PC-9 (cell line): ENCODE data around the gene MRPL14. TPM values are rescaled to one million over a fixed set of nuclear protein-coding genes. Genes with fewer than 3 reads are reported as not detected.

Experiments
- BruUV-seq: library from RNA; stranded (reverse); fragments of 400-500 nt; replicated peaks from 2 replicates; lab custom pipeline; 2021; lab: Mats Ljungman, UMichigan
- CTCF ChIA-PET: fragments of 300-600 bp; sonication (Branson Sonifier 250); formaldehyde crosslinking; loops from one replicate; lab custom pipeline; 2022; ENCODE audit warnings: antibody characterized with exemption; lab: Charles Lee
- POLR2A ChIA-PET: fragments of 300-600 bp; sonication (Branson Sonifier 250); formaldehyde crosslinking; loops from one replicate; lab custom pipeline; 2022; ENCODE audit warnings: antibody characterized with exemption; ENCODE audit not compliant: unreplicated experiment; lab: Charles Lee
- DNase-seq, 2 experiments: peaks; one replicate each; pipeline versions ENCODE4 v3.0.0 to v3.0.0-alpha.2; 2015 to 2022; ENCODE audit warnings: mixed read lengths in 1 of 2
- H2AFZ ChIP-seq: fragments of 200-600 bp; sonication (generic); 2 replicates; pipeline ENCODE4 v1.8.1; 2017; ENCODE audit warnings: antibody characterized with exemption
- H3F3A ChIP-seq: fragments of 200-600 bp; sonication (generic); 2 replicates; pipeline ENCODE4 v1.8.1; 2017; ENCODE audit warnings: antibody characterized with exemption, mild to moderate bottlenecking, low read depth; ENCODE audit not compliant: insufficient read depth
- H3K27ac ChIP-seq: fragments of 200-600 bp; sonication (generic); 2 replicates; pipeline ENCODE4 v1.6.1; 2016; ENCODE audit warnings: mixed run types
- H3K27me3 ChIP-seq: fragments of 200-600 bp; sonication (generic); 2 replicates; pipeline ENCODE4 v1.6.1; 2016; ENCODE audit warnings: low read depth, mixed run types; ENCODE audit not compliant: insufficient read depth
- H3K36me3 ChIP-seq: fragments of 200-600 bp; sonication (generic); 2 replicates; pipeline ENCODE4 v1.6.1; 2016; ENCODE audit warnings: low read depth, mixed run types
- H3K4me1 ChIP-seq: fragments of 200-600 bp; sonication (generic); replicated peaks from 2 replicates; pipeline ENCODE4 v1.6.1; 2016; ENCODE audit warnings: mixed run types; ENCODE audit not compliant: insufficient read depth
- H3K4me2 ChIP-seq: fragments of 200-600 bp; sonication (generic); 2 replicates; pipeline ENCODE4 v1.6.1; 2017; ENCODE audit warnings: mixed run types
- H3K4me3 ChIP-seq: fragments of 200-600 bp; sonication (generic); 2 replicates; pipeline ENCODE4 v1.6.1; 2016; ENCODE audit warnings: mixed run types
- H3K79me2 ChIP-seq: fragments of 200-600 bp; sonication (generic); 2 replicates; pipeline ENCODE4 v1.6.1; 2017; ENCODE audit warnings: low read depth, mixed run types
- H3K9me2 ChIP-seq: fragments of 200-600 bp; sonication (generic); 2 replicates; pipeline ENCODE4 v1.8.1; 2017; ENCODE audit warnings: mild to moderate bottlenecking; ENCODE audit not compliant: insufficient read depth
- H3K9me3 ChIP-seq: fragments of 200-600 bp; sonication (generic); 2 replicates; pipeline ENCODE4 v1.8.1; 2016; ENCODE audit warnings: low read depth; ENCODE audit not compliant: insufficient read depth
- H4K20me1 ChIP-seq: fragments of 200-600 bp; sonication (generic); 2 replicates; pipeline ENCODE4 v1.8.1; 2017; ENCODE audit not compliant: insufficient read depth
- EZH2 ChIP-seq: fragments of 200-600 bp; sonication (generic); IDR thresholded peaks from 2 replicates; pipeline ENCODE4 v1.8.0; 2017; ENCODE audit warnings: antibody characterized with exemption, low read depth
- intact Hi-C: fragments of 100-400 bp; cut with micrococcal nuclease; formaldehyde crosslinking; loops from one replicate; pipeline ENCODE4 v1.10.0; 2022; ENCODE audit not compliant: unreplicated experiment
- total RNA-seq: library from RNA; stranded (reverse); gene quantifications from 2 replicates; pipeline ENCODE4 v1.2.3, GENCODE V29; 2021
- TF ChIP-seq, protein P1 (sequence below): fragments of 200-600 bp; sonication (generic); conservative IDR thresholded peaks from 2 replicates; pipeline ENCODE4 v1.6.1; 2017; ENCODE audit warnings: mixed run types, antibody characterized with exemption, mild to moderate bottlenecking, moderate library complexity

Gene MRPL14
- total RNA-seq, 1 experiment from 2014 or later: 96.3 TPM

DNA sequence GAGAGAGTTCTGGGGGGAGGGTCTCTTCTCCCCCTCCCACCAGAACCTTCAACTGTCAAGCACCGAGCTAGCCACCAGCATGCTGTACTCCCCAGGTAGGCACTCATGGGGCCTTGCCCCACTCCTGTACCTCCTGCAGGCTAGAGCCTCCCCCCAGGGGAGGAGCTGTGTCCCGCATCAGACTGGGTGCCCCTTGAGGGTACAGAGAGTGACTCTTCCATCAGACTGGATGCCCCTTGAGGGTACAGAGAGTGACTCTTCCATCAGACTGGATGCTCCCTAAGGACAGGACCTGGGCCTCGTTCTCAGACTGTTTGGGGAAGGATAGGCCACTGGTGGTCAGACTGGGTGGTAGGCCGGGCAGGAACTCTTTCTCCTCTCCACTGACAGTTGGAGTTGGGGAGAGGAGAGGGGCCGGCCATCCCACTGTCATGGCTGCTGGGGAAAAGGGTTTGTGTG is 31.5 kb upstream of the MRPL14 start, which contains the start of gene CAPN11:
Gene CAPN11 (plus strand): TSS at position 51 of the 459 bp plus-strand sequence. CDS start 29 bp downstream, at position 80.
- intact Hi-C loops: no loop called here
- ChIA-PET CTCF (interaction anchor here (0.6 kb wide), 1 partner anchor 412 kb away, joined by 3 read pairs; no protein-coding TSS in a partner anchor), POLR2A (no interaction called here)
- no peaks in the 10 kb centered on the region for H3K36me3 ChIP-seq
- no peaks in the 10 kb centered on the region for H3K79me2 ChIP-seq
- no peak within 1 kb of the TSS for H2AFZ ChIP-seq
- H3F3A ChIP-seq: peaks cover 17% of the 10 kb centered on the region
- no peaks in the 10 kb centered on the region for H3K9me3 ChIP-seq
- no peak within 1 kb of the TSS for H3K27ac ChIP-seq
- BruUV-seq: no TSS peak
- no peak for DNase-seq
- no peak within 1 kb of the TSS for H3K4me3 ChIP-seq
- H3K4me2 ChIP-seq: no peak within 1 kb of the TSS
- no peaks in the 10 kb centered on the region for H3K9me2 ChIP-seq
- no peaks in the 10 kb centered on the region for H4K20me1 ChIP-seq
- TF ChIP-seq, protein P1, sequence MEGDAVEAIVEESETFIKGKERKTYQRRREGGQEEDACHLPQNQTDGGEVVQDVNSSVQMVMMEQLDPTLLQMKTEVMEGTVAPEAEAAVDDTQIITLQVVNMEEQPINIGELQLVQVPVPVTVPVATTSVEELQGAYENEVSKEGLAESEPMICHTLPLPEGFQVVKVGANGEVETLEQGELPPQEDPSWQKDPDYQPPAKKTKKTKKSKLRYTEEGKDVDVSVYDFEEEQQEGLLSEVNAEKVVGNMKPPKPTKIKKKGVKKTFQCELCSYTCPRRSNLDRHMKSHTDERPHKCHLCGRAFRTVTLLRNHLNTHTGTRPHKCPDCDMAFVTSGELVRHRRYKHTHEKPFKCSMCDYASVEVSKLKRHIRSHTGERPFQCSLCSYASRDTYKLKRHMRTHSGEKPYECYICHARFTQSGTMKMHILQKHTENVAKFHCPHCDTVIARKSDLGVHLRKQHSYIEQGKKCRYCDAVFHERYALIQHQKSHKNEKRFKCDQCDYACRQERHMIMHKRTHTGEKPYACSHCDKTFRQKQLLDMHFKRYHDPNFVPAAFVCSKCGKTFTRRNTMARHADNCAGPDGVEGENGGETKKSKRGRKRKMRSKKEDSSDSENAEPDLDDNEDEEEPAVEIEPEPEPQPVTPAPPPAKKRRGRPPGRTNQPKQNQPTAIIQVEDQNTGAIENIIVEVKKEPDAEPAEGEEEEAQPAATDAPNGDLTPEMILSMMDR: no peak
- no peak for TF ChIP-seq EZH2
- H3K27me3 ChIP-seq: no peaks in the 10 kb centered on the region; the same call in 1 of the 2 replicates
- H3K4me1 ChIP-seq: peaks cover 6% of the 10 kb centered on the region; the same call in 1 of the 2 replicates

DNA sequence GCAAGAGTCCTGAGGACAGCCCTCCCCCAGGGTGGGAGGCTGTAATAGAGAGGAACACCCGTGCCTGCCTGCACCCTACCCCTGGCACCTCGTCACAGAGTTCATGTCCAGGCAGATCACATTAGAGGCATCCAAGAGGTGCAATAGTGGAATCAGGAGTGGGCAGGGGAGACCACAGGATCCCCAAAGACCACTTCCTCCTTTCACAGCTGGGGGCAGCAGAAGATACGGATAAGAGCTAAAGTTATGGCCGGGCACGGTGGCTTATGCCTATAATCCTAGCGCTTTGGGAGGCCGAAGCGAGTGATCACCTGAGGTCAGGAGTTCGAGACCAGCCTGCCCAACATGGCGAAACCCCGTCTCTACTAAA is 29.9 kb upstream of the MRPL14 start:
- no peaks in the 10 kb centered on the region for H3K9me2 ChIP-seq
- ChIA-PET POLR2A (interaction anchor here (0.7 kb wide), 1 partner anchor 632 kb away, joined by 31 read pairs; no protein-coding TSS in a partner anchor), CTCF (interaction anchor here (0.5 kb wide), 1 partner anchor 12 kb away, joined by 3 read pairs; no protein-coding TSS in a partner anchor)
- no peaks in the 10 kb centered on the region for H4K20me1 ChIP-seq
- no peak overlapping the region for H3K4me2 ChIP-seq
- intact Hi-C loops: no loop called here
- peaks cover 6% of the 10 kb centered on the region; the same call in 1 of the 2 replicates for H3K4me1 ChIP-seq
- H3K4me3 ChIP-seq: no peak overlapping the region
- no peak for DNase-seq
- BruUV-seq: no TSS peak
- no peak overlapping the region for H3K27ac ChIP-seq
- no peaks in the 10 kb centered on the region for H3K36me3 ChIP-seq
- H2AFZ ChIP-seq: no peak overlapping the region
- no peaks in the 10 kb centered on the region for H3K27me3 ChIP-seq
- no peak for TF ChIP-seq EZH2
- TF ChIP-seq, protein P1: no peak
- peaks cover 17% of the 10 kb centered on the region for H3F3A ChIP-seq
- H3K9me3 ChIP-seq: no peaks in the 10 kb centered on the region
- H3K79me2 ChIP-seq: no peaks in the 10 kb centered on the region

DNA sequence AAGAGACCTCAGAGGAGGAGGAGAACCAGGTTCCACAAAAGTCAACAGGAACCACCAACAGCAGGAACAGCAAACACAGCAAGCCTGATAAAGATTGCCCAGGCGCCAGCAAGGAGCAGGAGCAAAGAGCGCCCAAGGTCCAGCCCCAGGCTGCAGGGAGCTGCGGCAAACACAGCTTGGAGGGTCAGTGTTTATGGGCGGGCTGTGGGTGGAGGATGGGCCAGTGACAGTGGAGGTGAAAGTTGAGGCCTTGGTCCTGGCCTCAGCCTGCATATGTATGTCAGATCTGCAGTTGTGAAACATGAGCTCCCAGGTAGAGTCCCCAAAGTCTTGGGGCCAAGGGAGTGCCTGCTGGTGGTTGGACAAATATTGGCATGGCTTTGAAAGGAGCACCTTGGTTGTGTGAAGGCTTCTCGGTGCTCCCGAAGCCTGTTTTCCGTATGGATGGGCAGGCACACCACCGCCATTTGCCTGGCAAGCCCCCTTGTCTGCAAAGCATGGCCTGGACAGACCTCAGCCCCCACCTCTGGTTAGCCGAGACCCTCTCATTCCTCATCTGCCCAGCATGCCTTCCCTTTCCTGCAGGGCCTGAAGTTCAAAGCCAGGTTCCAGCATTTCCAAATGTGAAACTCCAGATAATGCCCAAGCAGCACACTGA is 29.4 kb upstream of the MRPL14 start:
- no peak for DNase-seq
- intact Hi-C loops: no loop called here
- no TSS peak for BruUV-seq
- Histone ChIP-seq H3K36me3 (no peaks in the 10 kb centered on the region), H3K4me2 (no peak overlapping the region), H3K27me3 (no peaks in the 10 kb centered on the region), H3K9me2 (no peaks in the 10 kb centered on the region), H4K20me1 (no peaks in the 10 kb centered on the region), H3K4me1 (peaks cover 6% of the 10 kb centered on the region; the same call in 1 of the 2 replicates), H3K79me2 (no peaks in the 10 kb centered on the region), H3K4me3 (no peak overlapping the region), H3K27ac (no peak overlapping the region), H3F3A (peaks cover 14% of the 10 kb centered on the region), H3K9me3 (no peaks in the 10 kb centered on the region), H2AFZ (no peak overlapping the region)
- ChIA-PET CTCF (no interaction called here), POLR2A (interaction anchor here (0.7 kb wide), 1 partner anchor 632 kb away, joined by 31 read pairs; no protein-coding TSS in a partner anchor)
- TF ChIP-seq, protein P1: no peak
- TF ChIP-seq EZH2: no peak
